ENCODE results near the gene SERTAD2.

SERTAD2 gene

GRCh38 chr2:64604155-64604554 is 49.6 kb downstream of the SERTAD2 start:
- no peak overlapping the region for H3K27ac ChIP-seq
- TF ChIP-seq CTCF (conservative IDR thresholded peaks at IDR 0.05), result no peak
- TF ChIP-seq ZFX (IDR thresholded peaks at IDR 0.05), result no peak

GRCh38 chr2:64602436-64602835 is 51.3 kb downstream of the SERTAD2 start:
- no peak overlapping the region for H3K27ac ChIP-seq
- TF ChIP-seq ZFX (IDR thresholded peaks at IDR 0.05), result no peak
- no peak for TF ChIP-seq CTCF (conservative IDR thresholded peaks at IDR 0.05)

- no peak overlapping the region for H3K27ac ChIP-seq
- no peak for TF ChIP-seq ZFX (IDR thresholded peaks at IDR 0.05)
- no peak for TF ChIP-seq CTCF (conservative IDR thresholded peaks at IDR 0.05)
Observed at GRCh38 chr2:64601785-64602391, 51.8 kb downstream of the SERTAD2 start.

- TF ChIP-seq CTCF (conservative IDR thresholded peaks at IDR 0.05), result no peak
- no peak for TF ChIP-seq ZFX (IDR thresholded peaks at IDR 0.05)
- no peak overlapping the region for H3K27ac ChIP-seq
Observed at GRCh38 chr2:64601034-64601754, 52.5 kb downstream of the SERTAD2 start.

- TF ChIP-seq CTCF (conservative IDR thresholded peaks at IDR 0.05) (no peak), ZFX (IDR thresholded peaks at IDR 0.05) (no peak)
- H3K27ac ChIP-seq, result no peak overlapping the region
Observed at GRCh38 chr2:64599469-64599868, 54.2 kb downstream of the SERTAD2 start.

- TF ChIP-seq CTCF (conservative IDR thresholded peaks at IDR 0.05), result no peak
- TF ChIP-seq ZFX (IDR thresholded peaks at IDR 0.05), result no peak
- no peak overlapping the region for H3K27ac ChIP-seq
Observed at GRCh38 chr2:64598226-64598625, 55.5 kb downstream of the SERTAD2 start.

GRCh38 chr2:64595397-64596176 is 58.1 kb downstream of the SERTAD2 start:
- peak; percentile 29 for TF ChIP-seq CTCF (conservative IDR thresholded peaks at IDR 0.05)
- no peak for TF ChIP-seq ZFX (IDR thresholded peaks at IDR 0.05)
- no peak overlapping the region for H3K27ac ChIP-seq

Data from C4-2B (cell line).